Stimulated activated CD4-positive, alpha-beta T cell treated with anti-CD3 and anti-CD28 coated beads, Interleukin-4, amount 100 ng/mL, for 1 hour (primary cell): ENCODE results near the gene MICAL3.

Source experiments
- DNase-seq: peaks from one replicate; pipeline ENCODE4 v3.0.0-alpha.2; 2020

The MICAL3 gene

DNA sequence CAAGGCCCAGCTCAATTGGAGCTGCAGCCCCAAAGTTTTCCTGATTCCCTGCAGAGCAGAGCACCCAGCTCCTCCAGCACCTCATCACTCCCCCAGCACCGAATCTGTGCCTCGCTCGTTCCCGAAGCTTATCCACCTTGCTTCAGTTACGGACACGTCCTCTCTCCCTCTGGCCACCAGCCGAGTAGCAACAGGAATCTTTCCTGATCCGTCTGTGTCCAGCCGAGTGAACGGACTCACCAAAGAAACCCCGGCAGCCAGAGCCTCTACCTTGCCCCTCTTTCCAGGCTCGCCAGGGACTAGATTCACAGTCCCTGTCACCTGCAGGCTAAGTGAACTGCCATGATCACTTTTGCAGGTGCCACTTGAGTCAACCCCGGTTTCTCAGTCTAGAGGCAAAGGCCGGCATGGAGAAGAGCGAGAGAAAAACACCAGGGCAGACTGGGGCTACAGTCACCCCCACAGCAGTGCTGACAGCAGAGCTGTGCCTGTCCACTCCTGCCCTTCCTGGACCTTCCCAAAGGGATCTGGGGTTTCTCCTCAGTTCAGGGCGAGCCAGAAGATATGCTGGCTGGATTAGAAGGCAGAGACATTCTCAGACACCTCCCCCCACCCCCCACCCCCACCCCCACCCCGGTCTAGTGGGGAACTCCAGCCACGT lies 282.4 kb downstream of the MICAL3 start:
- no peak for DNase-seq

DNA sequence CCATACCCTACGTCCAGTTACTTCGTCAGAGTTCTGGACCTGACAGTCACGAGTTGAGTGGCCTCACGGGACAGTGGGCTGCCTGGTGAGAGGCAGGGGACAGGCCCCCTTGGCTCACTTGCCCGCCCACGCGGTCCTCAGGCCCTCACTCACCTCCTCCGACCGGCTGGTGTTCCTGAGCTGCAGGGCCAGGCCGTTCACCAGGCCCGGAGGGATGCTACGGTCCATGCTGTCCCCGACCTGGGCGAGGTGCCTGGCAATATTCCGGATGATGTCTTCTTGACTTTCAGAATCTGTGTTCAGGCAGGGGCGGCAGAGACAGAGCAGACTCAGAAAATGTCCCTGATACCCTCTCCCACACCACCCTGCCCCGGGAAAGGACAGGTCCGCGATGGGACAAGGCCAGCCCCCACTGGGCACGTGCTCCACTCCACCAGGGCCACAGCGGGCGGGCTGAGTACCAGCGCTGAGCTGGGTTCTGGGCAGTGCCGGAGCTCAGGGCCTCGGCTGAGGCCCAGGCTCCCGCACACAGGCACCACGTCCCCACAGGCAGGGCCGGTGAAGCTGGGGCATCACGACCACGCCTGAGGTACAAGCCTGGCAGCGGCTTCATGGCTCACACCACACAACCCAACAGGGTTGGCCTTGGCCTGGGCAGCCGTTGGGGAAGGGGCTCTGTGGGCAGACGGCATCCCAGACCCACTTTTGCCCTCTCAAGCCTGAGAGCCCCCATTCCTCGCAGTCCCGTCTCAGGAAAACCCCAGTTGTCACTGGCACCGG lies 285.0 kb downstream of the MICAL3 start:
- no peak for DNase-seq

DNA sequence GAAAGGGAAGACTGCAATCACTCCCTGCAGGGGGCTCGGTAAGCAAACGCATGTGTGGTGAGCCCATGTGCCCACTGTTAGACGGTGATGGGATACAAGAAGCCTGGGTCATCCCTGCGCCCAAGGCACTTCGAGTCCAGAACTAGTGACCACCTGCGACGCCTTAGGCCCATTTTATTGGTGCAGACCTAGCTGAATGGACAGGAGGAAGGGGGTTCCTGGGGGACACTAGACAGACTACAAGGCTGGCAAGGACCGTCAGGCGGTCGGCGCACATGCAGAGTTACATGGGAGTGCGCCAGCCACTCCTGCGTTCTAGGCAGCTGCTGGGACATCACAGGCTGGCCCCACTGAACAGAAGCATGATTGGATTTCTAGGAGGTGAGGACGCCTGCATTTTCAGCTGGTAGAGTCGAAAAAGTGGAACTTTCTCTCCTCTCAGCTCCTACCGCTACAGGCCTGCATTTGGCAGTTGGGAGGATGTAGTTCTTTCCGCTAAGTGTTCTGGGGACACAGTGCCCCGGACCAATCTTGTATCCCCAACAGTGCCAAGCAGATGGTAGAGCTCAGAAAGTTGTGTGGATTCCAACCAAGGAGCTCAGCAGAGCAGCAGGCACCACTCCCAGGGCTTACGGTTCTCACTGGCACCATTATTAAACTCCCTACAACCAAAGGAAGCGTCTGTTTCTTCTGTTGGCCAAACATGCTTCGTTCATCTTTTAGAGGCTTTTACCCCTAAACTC lies 285.8 kb downstream of the MICAL3 start:
- DNase-seq: no peak
